NCI-H1417 (cell line): Measurements from ENCODE around the gene ASXL1.
A peak's percentile ranks its signal among the peaks of the same experiment; 100 is the strongest.
"Not testable (repeated sequence)": the region's sequence is repeated elsewhere in the genome, so short reads cannot be mapped to it uniquely, and the experiment has no call there.

ENCODE experiments used
- DNase-seq, 3 experiments: peaks; one replicate each; lab custom pipeline; 2025; lab: John Stamatoyannopoulos, UW

ASXL1 gene

GRCh38 chr20:32337937-32338661, 20.0 kb upstream of the ASXL1 start:
- no peak for DNase-seq

GRCh38 chr20:32338665-32339064, 19.5 kb upstream of the ASXL1 start:
- DNase-seq = no peak

- no peak for DNase-seq
These were observed 19.0 kb upstream of the ASXL1 start for GRCh38 chr20:32339116-32339515.

- DNase-seq = not testable (repeated sequence)
These were observed 17.1 kb upstream of the ASXL1 start for GRCh38 chr20:32341053-32341452.

- DNase-seq = no peak
These were observed 14.7 kb upstream of the ASXL1 start for GRCh38 chr20:32343439-32343838.

- DNase-seq = peak in 2 of 3 experiments; percentile 37 to 56
These were observed 13.2 kb upstream of the ASXL1 start for GRCh38 chr20:32344835-32345506.

GRCh38 chr20:32348207-32348606, 9.9 kb upstream of the ASXL1 start:
- no peak for DNase-seq

GRCh38 chr20:32350421-32350820, 7.7 kb upstream of the ASXL1 start:
- no peak for DNase-seq

- DNase-seq = no peak
These were observed 5.9 kb upstream of the ASXL1 start for GRCh38 chr20:32352121-32352720.

- no peak for DNase-seq
These were observed 4.2 kb upstream of the ASXL1 start for GRCh38 chr20:32353848-32354496.

- no peak for DNase-seq
These were observed 3.3 kb upstream of the ASXL1 start for GRCh38 chr20:32354592-32355416.

- no peak for DNase-seq
These were observed 2.7 kb upstream of the ASXL1 start for GRCh38 chr20:32355417-32355841.

- not testable (repeated sequence) for DNase-seq
These were observed 2.1 kb upstream of the ASXL1 start for GRCh38 chr20:32355907-32356621.

- peak in 2 of 3 experiments; percentile 16 to 57 for DNase-seq
These were observed 1.3 kb upstream of the ASXL1 start for GRCh38 chr20:32356622-32357374.

GRCh38 chr20:32357375-32357868, 709 bp upstream of the ASXL1 start:
- DNase-seq = no peak

- DNase-seq = no peak
These were observed 426 bp downstream of the ASXL1 start for GRCh38 chr20:32358632-32358882.

- DNase-seq = peak; percentile 43 to 73 (median 60)
These were observed 927 bp downstream of the ASXL1 start for GRCh38 chr20:32358883-32359632.

- DNase-seq = peak in 2 of 3 experiments; percentile 30 to 54
These were observed 1.7 kb downstream of the ASXL1 start for GRCh38 chr20:32359633-32360332.

GRCh38 chr20:32360333-32360634, 2.2 kb downstream of the ASXL1 start:
- DNase-seq = no peak
